Activated CD8-positive, alpha-beta memory T cell treated with anti-CD3 and anti-CD28 coated beads for 48 hours (primary cell): Measurements from ENCODE around the gene ERN2.

Experiments used
- DNase-seq, 3 experiments: peaks; one replicate each; pipeline ENCODE4 v3.0.0-alpha.2; 2020; ENCODE audit warnings: low read depth in 2 of 3, low spot score in 2 of 3

Gene ERN2

DNA sequence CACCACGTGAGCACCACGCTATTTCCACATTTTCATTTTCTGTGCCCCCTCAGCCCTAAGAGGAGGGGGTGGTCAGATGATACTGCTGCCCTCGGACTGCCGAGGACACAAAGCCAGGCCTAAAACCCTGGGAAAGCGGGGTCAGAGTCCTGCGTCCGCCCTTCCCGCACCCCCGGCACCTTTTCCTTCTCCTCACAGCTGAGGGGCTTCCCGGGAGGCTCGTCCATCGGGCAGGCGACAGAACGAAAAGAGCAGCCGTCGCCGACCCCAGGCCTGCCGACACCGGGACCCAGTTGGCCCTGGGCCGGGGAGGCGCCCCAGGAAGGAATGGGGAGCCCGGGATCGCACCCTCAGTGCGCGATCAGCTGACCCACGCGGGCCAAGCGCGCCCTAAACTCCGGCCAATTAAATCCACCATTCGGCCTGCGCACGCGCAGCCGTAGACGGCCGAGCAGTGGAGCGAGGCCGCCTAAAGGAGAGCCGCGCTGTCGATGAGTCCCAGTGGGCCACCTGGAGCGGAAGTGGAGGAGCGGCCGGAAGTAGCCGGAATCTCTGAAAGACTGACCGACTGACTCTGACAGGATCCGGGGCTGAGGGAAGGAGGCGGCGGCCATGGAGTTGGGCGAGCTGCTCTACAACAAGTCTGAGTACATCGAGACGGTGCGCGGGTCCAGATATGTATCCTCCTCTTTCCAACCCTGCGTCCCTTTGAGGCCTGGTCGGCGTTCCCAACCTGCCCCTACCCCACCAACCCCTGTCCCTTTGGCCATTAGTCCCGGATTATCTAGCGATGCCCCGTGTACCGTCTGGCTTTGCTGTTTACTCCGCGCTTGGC, 71.9 kb downstream of the ERN2 start, which contains the start of the genes DCTN5 and PALB2:
DCTN5 (plus strand) TSS at position 536 of the 835 bp plus-strand sequence; CDS start at position 613, 77 bp downstream.
PALB2 (minus strand) TSS at position 380 of the 835 bp plus-strand sequence; CDS start at position 227, 153 bp downstream.
- peak; percentile 57 to 84 (median 71) for DNase-seq

DNA sequence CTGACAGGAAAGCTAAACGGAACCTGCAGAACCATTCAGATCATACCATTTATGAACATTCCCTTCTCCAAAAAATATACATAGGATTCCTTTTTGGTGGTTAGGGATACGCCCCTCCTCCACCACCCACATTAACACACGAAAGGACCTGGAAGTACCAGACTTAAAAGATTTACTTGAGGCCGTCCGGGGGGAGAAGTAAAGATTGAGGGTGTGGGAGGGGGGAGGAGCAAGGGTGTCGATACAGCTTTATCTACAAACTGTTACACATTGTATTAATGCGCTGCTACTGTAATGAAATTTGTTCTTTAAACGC, 72.4 kb downstream of the ERN2 start:
- no peak for DNase-seq
